Measurements from ENCODE around the gene SNAP25. TPM values are rescaled to one million over a fixed set of nuclear protein-coding genes. Genes with fewer than 3 reads are reported as not detected.

Gene SNAP25
- total RNA-seq, 1 experiment from 2014 or later, result not detected

- peaks cover 8% of the 10 kb centered on the region; the same call in 1 of the 2 replicates for H3F3A ChIP-seq (ENCODE audit: insufficient read depth, low read depth)
- POLR2A ChIA-PET (ENCODE audit: unreplicated experiment), result interaction anchor here (0.8 kb wide), 1 partner anchor 1528 kb away, joined by 3 read pairs; no protein-coding TSS in a partner anchor
- H4K20me1 ChIP-seq (ENCODE audit: insufficient read depth), result no peaks in the 10 kb centered on the region
- H3K79me2 ChIP-seq (ENCODE audit: low read depth), result no peaks in the 10 kb centered on the region
- no peaks in the 10 kb centered on the region for H3K36me3 ChIP-seq (ENCODE audit: low read depth)
- 0 out of 2 replicates have a peak, but pooled peaks cover 10% of the 10 kb centered on the region for H3K4me1 ChIP-seq (replicated peaks; ENCODE audit: insufficient read depth)
- H3K9me2 ChIP-seq (ENCODE audit: insufficient read depth), result no peaks in the 10 kb centered on the region
- CTCF ChIA-PET, result no interaction called here
- no peak for DNase-seq
- BruUV-seq (replicated peaks), result no TSS peak
- H2AFZ ChIP-seq, result no peak overlapping the region
- H3K4me2 ChIP-seq, result no peak overlapping the region
- TF ChIP-seq EZH2 (IDR thresholded peaks at IDR 0.05; ENCODE audit: low read depth) (no peak), CTCF (conservative IDR thresholded peaks at IDR 0.05) (no peak)
- intact Hi-C loops (cut with micrococcal nuclease; ENCODE audit: unreplicated experiment), result no loop called here
- no peaks in the 10 kb centered on the region; the same call in 1 of the 2 replicates for H3K9me3 ChIP-seq (ENCODE audit: insufficient read depth, low read depth)
- H3K27me3 ChIP-seq (ENCODE audit: insufficient read depth, low read depth), result 0 out of 2 replicates have a peak, but pooled peaks cover 4% of the 10 kb centered on the region
- no peak overlapping the region for H3K27ac ChIP-seq
- H3K4me3 ChIP-seq, result no peak overlapping the region
Observed at GRCh38 chr20:10249822-10250221, 31.2 kb downstream of the SNAP25 start.

GRCh38 chr20:10250902-10251301 is 32.3 kb downstream of the SNAP25 start:
- 0 out of 2 replicates have a peak, but pooled peaks cover 4% of the 10 kb centered on the region for H3K27me3 ChIP-seq (ENCODE audit: insufficient read depth, low read depth)
- H3K79me2 ChIP-seq (ENCODE audit: low read depth), result no peaks in the 10 kb centered on the region
- intact Hi-C loops (cut with micrococcal nuclease; ENCODE audit: unreplicated experiment), result no loop called here
- H3K4me2 ChIP-seq, result no peak overlapping the region
- no peaks in the 10 kb centered on the region; the same call in 1 of the 2 replicates for H3K9me3 ChIP-seq (ENCODE audit: insufficient read depth, low read depth)
- BruUV-seq (replicated peaks), result no TSS peak
- no peak overlapping the region for H3K4me3 ChIP-seq
- H4K20me1 ChIP-seq (ENCODE audit: insufficient read depth), result no peaks in the 10 kb centered on the region
- ChIA-PET POLR2A (ENCODE audit: unreplicated experiment) (no interaction called here), CTCF (no interaction called here)
- H3K36me3 ChIP-seq (ENCODE audit: low read depth), result no peaks in the 10 kb centered on the region
- TF ChIP-seq CTCF (conservative IDR thresholded peaks at IDR 0.05), result no peak
- no peak for TF ChIP-seq EZH2 (IDR thresholded peaks at IDR 0.05; ENCODE audit: low read depth)
- H3K27ac ChIP-seq, result no peak overlapping the region
- no peaks in the 10 kb centered on the region for H3K9me2 ChIP-seq (ENCODE audit: insufficient read depth)
- peaks cover 8% of the 10 kb centered on the region; the same call in 1 of the 2 replicates for H3F3A ChIP-seq (ENCODE audit: insufficient read depth, low read depth)
- H3K4me1 ChIP-seq (replicated peaks; ENCODE audit: insufficient read depth), result 0 out of 2 replicates have a peak, but pooled peaks cover 10% of the 10 kb centered on the region
- peak in 1 of 2 experiments; percentile 64 for DNase-seq
- no peak overlapping the region for H2AFZ ChIP-seq

GRCh38 chr20:10253780-10254179 is 35.1 kb downstream of the SNAP25 start:
- no peak for DNase-seq
- H3K4me1 ChIP-seq (replicated peaks; ENCODE audit: insufficient read depth), result 0 out of 2 replicates have a peak, but pooled peaks cover 10% of the 10 kb centered on the region
- ChIA-PET POLR2A (ENCODE audit: unreplicated experiment) (no interaction called here), CTCF (no interaction called here)
- peaks cover 8% of the 10 kb centered on the region; the same call in 1 of the 2 replicates for H3F3A ChIP-seq (ENCODE audit: insufficient read depth, low read depth)
- H4K20me1 ChIP-seq (ENCODE audit: insufficient read depth), result no peaks in the 10 kb centered on the region
- H3K27ac ChIP-seq, result no peak overlapping the region
- no peak overlapping the region for H3K4me3 ChIP-seq
- no peak for TF ChIP-seq EZH2 (IDR thresholded peaks at IDR 0.05; ENCODE audit: low read depth)
- TF ChIP-seq CTCF (conservative IDR thresholded peaks at IDR 0.05), result no peak
- intact Hi-C loops (cut with micrococcal nuclease; ENCODE audit: unreplicated experiment), result no loop called here
- H3K9me3 ChIP-seq (ENCODE audit: insufficient read depth, low read depth), result no peaks in the 10 kb centered on the region; the same call in 1 of the 2 replicates
- H3K79me2 ChIP-seq (ENCODE audit: low read depth), result no peaks in the 10 kb centered on the region
- H3K27me3 ChIP-seq (ENCODE audit: insufficient read depth, low read depth), result no peaks in the 10 kb centered on the region
- no TSS peak for BruUV-seq (replicated peaks)
- no peak overlapping the region for H3K4me2 ChIP-seq
- H3K9me2 ChIP-seq (ENCODE audit: insufficient read depth), result no peaks in the 10 kb centered on the region
- no peaks in the 10 kb centered on the region for H3K36me3 ChIP-seq (ENCODE audit: low read depth)
- no peak overlapping the region for H2AFZ ChIP-seq

Data from PC-9 (cell line).